K562 (cell line): ENCODE data around the gene TP73. TPM values are rescaled to one million over a fixed set of nuclear protein-coding genes. Genes with fewer than 3 reads are reported as not detected.

Experiments used
- ATF1 ChIP-seq, 2 experiments: fragments of 450-650 bp in 1 of 2; IDR thresholded peaks; 2 replicates each; pipeline ENCODE4 v1.6.1; 2016; ENCODE audit warnings: missing compliant biosample characterization in 1 of 2, missing genetic modification characterization in 1 of 2
- CBFB ChIP-seq: sonication (generic); formaldehyde crosslinking; IDR thresholded peaks from 2 replicates; pipeline ENCODE4 v1.4.0; 2020; ENCODE audit warnings: mild to moderate bottlenecking, missing genetic modification reagents
- CTBP1 ChIP-seq: fragments of 450-650 bp; IDR thresholded peaks from 2 replicates; pipeline ENCODE4 v1.6.1; 2016; ENCODE audit warnings: borderline replicate concordance
- GABPA ChIP-seq: fragments of 200-800 bp; sonication (Bioruptor generic); conservative IDR thresholded peaks from 2 replicates; pipeline ENCODE4 v1.6.1; 2016; ENCODE audit warnings: low read depth, missing genetic modification characterization, missing compliant biosample characterization
- HDAC8 ChIP-seq: fragments of 450-650 bp; IDR thresholded peaks from 2 replicates; pipeline ENCODE4 v1.6.1; 2016; ENCODE audit warnings: mild to moderate bottlenecking, missing genetic modification characterization, moderate library complexity, missing compliant biosample characterization
- MCM2 ChIP-seq: fragments of 450-650 bp; IDR thresholded peaks from 2 replicates; pipeline ENCODE4 v1.6.1; 2017; ENCODE audit warnings: low read depth, mild to moderate bottlenecking
- NR2C2 ChIP-seq, 2 experiments: fragments of 200-800 bp in 1 of 2; sonication (Bioruptor generic) in 1 of 2; sonication (generic) in 1 of 2; formaldehyde crosslinking in 1 of 2; IDR thresholded peaks; 2 replicates each; pipeline versions ENCODE4 v1.6.1 to v1.8.0; 2016 to 2022; ENCODE audit warnings: mild to moderate bottlenecking in 1 of 2, missing compliant biosample characterization in 1 of 2, missing genetic modification characterization in 1 of 2, missing genetic modification reagents in 1 of 2
- PML ChIP-seq: IDR thresholded peaks from 2 replicates; pipeline ENCODE4 v1.6.1; 2012; ENCODE audit warnings: low read length, inconsistent platforms
- RFX1 ChIP-seq: fragments of 450-650 bp; IDR thresholded peaks from 2 replicates; pipeline ENCODE4 v1.6.1; 2016; ENCODE audit warnings: mild to moderate bottlenecking, moderate library complexity
- TCF3 ChIP-seq: sonication (generic); formaldehyde crosslinking; IDR thresholded peaks from 2 replicates; pipeline ENCODE4 v1.4.0; 2020; ENCODE audit warnings: mild to moderate bottlenecking, missing genetic modification reagents
- ZBTB2 ChIP-seq: fragments of 450-650 bp; IDR thresholded peaks from 2 replicates; pipeline ENCODE4 v1.6.1; 2016; ENCODE audit warnings: antibody characterized with exemption
- ZNF197 ChIP-seq: fragments of 200-800 bp; sonication (Bioruptor generic); IDR thresholded peaks from 2 replicates; pipeline ENCODE4 v1.6.1; 2016; ENCODE audit warnings: low read depth, missing genetic modification characterization, missing compliant biosample characterization
- ZNF24 ChIP-seq: fragments of 450-650 bp; IDR thresholded peaks from 2 replicates; pipeline ENCODE4 v1.6.1; 2016
- ZNF57 ChIP-seq: fragments of 450-650 bp; formaldehyde crosslinking; IDR thresholded peaks from 2 replicates; pipeline ENCODE4 v1.4.0; 2020; ENCODE audit warnings: mild to moderate bottlenecking, moderate library complexity
- ZNF707 ChIP-seq: fragments of 250-450 bp; sonication (Bioruptor Pico); conservative IDR thresholded peaks from 2 replicates; pipeline ENCODE4 v1.8.0; 2022; ENCODE audit warnings: inconsistent platforms, mild to moderate bottlenecking, moderate library complexity
- polyA plus RNA-seq, 8 experiments: library from polyadenylated mRNA; depleted of rRNA in 4 of 8; stranded (reverse) in 5 of 8; unstranded in 3 of 8; fragments of >200 nt; fragmentation: Nextera tagmentation in 2 of 8; fragmentation: Illumina TruSeq in 1 of 8; extraction: Ambion mirVana in 2 of 8; extraction: Trizol in 1 of 8; gene quantifications; 2 replicates each; pipeline versions ENCODE4 v1.2.1 to v1.2.3, GENCODE V29; 2011 to 2014; ENCODE audit warnings: inconsistent platforms in 1 of 8, missing spikeins in 1 of 8
- total RNA-seq, 7 experiments: library from RNA; depleted of rRNA in 6 of 7; stranded (reverse); fragments of >200 nt in 6 of 7; fragmentation: Illumina TruSeq in 2 of 7; extraction: Trizol in 2 of 7; gene quantifications; 2 replicates each; pipeline versions ENCODE4 v1.2.1 to v1.2.3, GENCODE V29; 2011 to 2021; ENCODE audit warnings: low replicate concordance in 1 of 7
- TF ChIP-seq, protein P1 (sequence below), 3 experiments: fragments of 200-800 bp in 1 of 3; sonication (Bioruptor generic) in 1 of 3; sonication (generic) in 1 of 3; formaldehyde crosslinking in 1 of 3; IDR thresholded peaks; 2 replicates each; pipeline versions ENCODE4 v1.6.1 to v1.8.0; 2016 to 2022; ENCODE audit warnings: mild to moderate bottlenecking in 2 of 3, missing compliant biosample characterization in 2 of 3, missing genetic modification characterization in 2 of 3, missing genetic modification reagents in 1 of 3
- TF ChIP-seq, protein P2 (sequence below), 3 experiments: fragments of 200-800 bp in 1 of 3; fragments of 250-450 bp in 1 of 3; fragments of 450-650 bp in 1 of 3; sonication (Bioruptor Pico) in 1 of 3; sonication (Bioruptor generic) in 1 of 3; formaldehyde crosslinking in 1 of 3; IDR thresholded peaks; 2 replicates each; pipeline versions ENCODE4 v1.6.1 to v1.8.0; 2016 to 2022; ENCODE audit warnings: mild to moderate bottlenecking in 2 of 3, missing genetic modification characterization in 2 of 3, missing compliant biosample characterization in 1 of 3, moderate library complexity in 1 of 3
- TF ChIP-seq, protein P3 (sequence below): sonication (generic); formaldehyde crosslinking; IDR thresholded peaks from 2 replicates; pipeline ENCODE4 v1.8.0; 2023; ENCODE audit warnings: mild to moderate bottlenecking, missing genetic modification reagents

The TP73 gene
- total and polyA plus RNA-seq, 9 of the 15 experiments (the other 6 are each of a cell fraction or from before 2014, with no cell fraction given) = 0.07 to 1.6 (median 0.40) TPM; not detected in 2

GRCh38 chr1:3775490-3776230 lies 123.3 kb downstream of the TP73 start (continued):
- 0 out of 2 replicates have a peak, but pooled peaks have one; percentile 22 for TF ChIP-seq ZNF197
- TF ChIP-seq ZNF707 (CRISPR knock-in tag) = no peak
- TF ChIP-seq CTBP1 = peak; percentile 83
- TF ChIP-seq PML = peak; percentile 45; the same call in 1 of the 2 replicates
- TF ChIP-seq ZNF24 = 0 out of 2 replicates have a peak, but pooled peaks have one; percentile 57
- peak; percentile 40; the same call in 1 of the 2 replicates for TF ChIP-seq CBFB (CRISPR knock-in tag)
- TF ChIP-seq, protein P1, sequence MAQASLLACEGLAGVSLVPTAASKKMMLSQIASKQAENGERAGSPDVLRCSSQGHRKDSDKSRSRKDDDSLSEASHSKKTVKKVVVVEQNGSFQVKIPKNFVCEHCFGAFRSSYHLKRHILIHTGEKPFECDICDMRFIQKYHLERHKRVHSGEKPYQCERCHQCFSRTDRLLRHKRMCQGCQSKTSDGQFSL (CRISPR knock-in tag; IDR thresholded peaks at IDR 0.05) = peak; percentile 91
- TF ChIP-seq, protein P1 (tag; IDR thresholded peaks at IDR 0.05) = peak in 1 of 2 experiments; percentile 34; a peak in 1 of 4 replicates
- peak; percentile 81; the same call in 1 of the 2 replicates for TF ChIP-seq HDAC8
- TF ChIP-seq GABPA (tag) = no peak
- TF ChIP-seq ZNF57 = 0 out of 2 replicates have a peak, but pooled peaks have one; percentile 35
- TF ChIP-seq ZBTB2 = peak; percentile 76
- TF ChIP-seq NR2C2 (CRISPR knock-in tag; IDR thresholded peaks at IDR 0.05) = peak; percentile 87; the same call in 1 of the 2 replicates
- peak; percentile 78 for TF ChIP-seq NR2C2 (tag; IDR thresholded peaks at IDR 0.05)
- TF ChIP-seq RFX1 = no peak
- TF ChIP-seq, protein P2, sequence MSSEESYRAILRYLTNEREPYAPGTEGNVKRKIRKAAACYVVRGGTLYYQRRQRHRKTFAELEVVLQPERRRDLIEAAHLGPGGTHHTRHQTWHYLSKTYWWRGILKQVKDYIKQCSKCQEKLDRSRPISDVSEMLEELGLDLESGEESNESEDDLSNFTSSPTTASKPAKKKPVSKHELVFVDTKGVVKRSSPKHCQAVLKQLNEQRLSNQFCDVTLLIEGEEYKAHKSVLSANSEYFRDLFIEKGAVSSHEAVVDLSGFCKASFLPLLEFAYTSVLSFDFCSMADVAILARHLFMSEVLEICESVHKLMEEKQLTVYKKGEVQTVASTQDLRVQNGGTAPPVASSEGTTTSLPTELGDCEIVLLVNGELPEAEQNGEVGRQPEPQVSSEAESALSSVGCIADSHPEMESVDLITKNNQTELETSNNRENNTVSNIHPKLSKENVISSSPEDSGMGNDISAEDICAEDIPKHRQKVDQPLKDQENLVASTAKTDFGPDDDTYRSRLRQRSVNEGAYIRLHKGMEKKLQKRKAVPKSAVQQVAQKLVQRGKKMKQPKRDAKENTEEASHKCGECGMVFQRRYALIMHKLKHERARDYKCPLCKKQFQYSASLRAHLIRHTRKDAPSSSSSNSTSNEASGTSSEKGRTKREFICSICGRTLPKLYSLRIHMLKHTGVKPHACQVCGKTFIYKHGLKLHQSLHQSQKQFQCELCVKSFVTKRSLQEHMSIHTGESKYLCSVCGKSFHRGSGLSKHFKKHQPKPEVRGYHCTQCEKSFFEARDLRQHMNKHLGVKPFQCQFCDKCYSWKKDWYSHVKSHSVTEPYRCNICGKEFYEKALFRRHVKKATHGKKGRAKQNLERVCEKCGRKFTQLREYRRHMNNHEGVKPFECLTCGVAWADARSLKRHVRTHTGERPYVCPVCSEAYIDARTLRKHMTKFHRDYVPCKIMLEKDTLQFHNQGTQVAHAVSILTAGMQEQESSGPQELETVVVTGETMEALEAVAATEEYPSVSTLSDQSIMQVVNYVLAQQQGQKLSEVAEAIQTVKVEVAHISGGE (CRISPR knock-in tag; IDR thresholded peaks at IDR 0.05) = peak in 1 of 3 experiments; percentile 72; a peak in 2 of 6 replicates
- peak; percentile 50 for TF ChIP-seq TCF3 (CRISPR knock-in tag)
- no peak for TF ChIP-seq MCM2
- TF ChIP-seq ATF1 (CRISPR knock-in tag; IDR thresholded peaks at IDR 0.05) = 0 out of 2 replicates have a peak, but pooled peaks have one; percentile 23
- peak; percentile 77 for TF ChIP-seq ATF1 (tag; IDR thresholded peaks at IDR 0.05)
- TF ChIP-seq, protein P3, sequence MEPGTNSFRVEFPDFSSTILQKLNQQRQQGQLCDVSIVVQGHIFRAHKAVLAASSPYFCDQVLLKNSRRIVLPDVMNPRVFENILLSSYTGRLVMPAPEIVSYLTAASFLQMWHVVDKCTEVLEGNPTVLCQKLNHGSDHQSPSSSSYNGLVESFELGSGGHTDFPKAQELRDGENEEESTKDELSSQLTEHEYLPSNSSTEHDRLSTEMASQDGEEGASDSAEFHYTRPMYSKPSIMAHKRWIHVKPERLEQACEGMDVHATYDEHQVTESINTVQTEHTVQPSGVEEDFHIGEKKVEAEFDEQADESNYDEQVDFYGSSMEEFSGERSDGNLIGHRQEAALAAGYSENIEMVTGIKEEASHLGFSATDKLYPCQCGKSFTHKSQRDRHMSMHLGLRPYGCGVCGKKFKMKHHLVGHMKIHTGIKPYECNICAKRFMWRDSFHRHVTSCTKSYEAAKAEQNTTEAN = no peak
